HepG2 (cell line): Measurements from ENCODE around the gene PAIP1. TPM values are rescaled to one million over a fixed set of nuclear protein-coding genes. Genes with fewer than 3 reads are reported as not detected.

ENCODE experiments used
- CC2D1A ChIP-seq: sonication (generic); formaldehyde crosslinking; IDR thresholded peaks from 2 replicates; pipeline ENCODE4 v1.8.1; 2023; ENCODE audit warnings: mild to moderate bottlenecking, missing genetic modification reagents
- CCDC6 ChIP-seq: sonication (generic); formaldehyde crosslinking; IDR thresholded peaks from 2 replicates; pipeline ENCODE4 v1.8.1; 2022; ENCODE audit warnings: mild to moderate bottlenecking, missing genetic modification reagents, moderate library complexity
- GABPA ChIP-seq, 2 experiments: IDR thresholded peaks; 2 replicates each; pipeline ENCODE4 v1.6.1; 2011 to 2016; ENCODE audit warnings: low read depth in 2 of 2, low read length in 1 of 2, missing biosample characterization in 1 of 2, missing genetic modification characterization in 1 of 2
- NFATC3 ChIP-seq: sonication (generic); formaldehyde crosslinking; IDR thresholded peaks from 2 replicates; pipeline ENCODE4 v1.5.1; 2020; ENCODE audit warnings: mild to moderate bottlenecking, missing genetic modification reagents
- NFKB2 ChIP-seq: sonication (generic); formaldehyde crosslinking; IDR thresholded peaks from 2 replicates; pipeline ENCODE4 v1.4.0; 2020; ENCODE audit warnings: missing genetic modification reagents, borderline replicate concordance
- REPIN1 ChIP-seq: sonication (generic); formaldehyde crosslinking; IDR thresholded peaks from 2 replicates; pipeline ENCODE4 v1.8.0; 2022; ENCODE audit warnings: missing genetic modification reagents, low read depth, mild to moderate bottlenecking, borderline replicate concordance
- TAF1 ChIP-seq: sonication (generic); formaldehyde crosslinking; IDR thresholded peaks from 2 replicates; pipeline ENCODE4 v1.4.0; 2020; ENCODE audit warnings: missing genetic modification reagents
- TGIF2 ChIP-seq: IDR thresholded peaks from 2 replicates; pipeline ENCODE4 v1.6.1; 2016; ENCODE audit warnings: control low read depth, missing compliant biosample characterization
- ZNF451 ChIP-seq: sonication (generic); formaldehyde crosslinking; IDR thresholded peaks from 2 replicates; pipeline ENCODE4 v1.5.0; 2020; ENCODE audit warnings: mild to moderate bottlenecking, missing genetic modification reagents
- ZNF546 ChIP-seq: sonication (generic); formaldehyde crosslinking; conservative IDR thresholded peaks from 2 replicates; pipeline ENCODE4 v1.8.1; 2023; ENCODE audit warnings: mild to moderate bottlenecking, missing genetic modification reagents
- ZNF552 ChIP-seq: sonication (generic); formaldehyde crosslinking; IDR thresholded peaks from 2 replicates; pipeline ENCODE4 v1.9.0; 2022; ENCODE audit warnings: missing genetic modification reagents, mild to moderate bottlenecking, borderline replicate concordance
- ZNF598 ChIP-seq: sonication (generic); formaldehyde crosslinking; IDR thresholded peaks from 2 replicates; pipeline ENCODE4 v1.5.1; 2020; ENCODE audit warnings: mild to moderate bottlenecking, missing genetic modification reagents, borderline replicate concordance
- ZNF644 ChIP-seq: IDR thresholded peaks from 2 replicates; pipeline ENCODE4 v1.6.1; 2016; ENCODE audit warnings: low read depth
- ZNF670 ChIP-seq: sonication (generic); formaldehyde crosslinking; IDR thresholded peaks from 2 replicates; pipeline ENCODE4 v1.8.0; 2022; ENCODE audit warnings: mild to moderate bottlenecking, missing genetic modification reagents, borderline replicate concordance
- ZNF709 ChIP-seq: sonication (generic); formaldehyde crosslinking; IDR thresholded peaks from 2 replicates; pipeline ENCODE4 v1.5.0; 2020; ENCODE audit warnings: mild to moderate bottlenecking, missing genetic modification reagents
- ZNF790 ChIP-seq: sonication (generic); formaldehyde crosslinking; IDR thresholded peaks from 2 replicates; pipeline ENCODE4 v1.8.0; 2022; ENCODE audit warnings: missing genetic modification reagents, mild to moderate bottlenecking, borderline replicate concordance
- polyA plus RNA-seq, 8 experiments: library from polyadenylated mRNA; depleted of rRNA in 3 of 8; stranded (reverse) in 7 of 8; unstranded in 1 of 8; fragments of >200 nt; fragmentation: Illumina TruSeq in 4 of 8; extraction: Trizol in 4 of 8; gene quantifications; 2 replicates each; pipeline versions ENCODE4 v1.2.1 to v1.2.3, GENCODE V29; 2011 to 2016; ENCODE audit warnings: low read depth in 4 of 8, missing spikeins in 1 of 8, mixed read lengths in 1 of 8; ENCODE audit not compliant: insufficient read depth in 1 of 8
- total RNA-seq, 5 experiments: library from RNA; depleted of rRNA; stranded (reverse); fragments of >200 nt; fragmentation: Illumina TruSeq; extraction: Trizol; gene quantifications; 2 replicates each; pipeline ENCODE4 v1.2.3, GENCODE V29; 2016; ENCODE audit warnings: low read depth in 1 of 5
- TF ChIP-seq, protein P1 (sequence below): sonication (generic); formaldehyde crosslinking; IDR thresholded peaks from 2 replicates; pipeline ENCODE4 v1.5.0; 2020; ENCODE audit warnings: missing genetic modification reagents
- TF ChIP-seq, protein P2 (sequence below): sonication (generic); formaldehyde crosslinking; IDR thresholded peaks from 2 replicates; pipeline ENCODE4 v1.8.0; 2022; ENCODE audit warnings: missing genetic modification reagents, mild to moderate bottlenecking, inconsistent platforms, borderline replicate concordance
- TF ChIP-seq, protein P3 (sequence below): sonication (generic); formaldehyde crosslinking; IDR thresholded peaks from 2 replicates; pipeline ENCODE4 v1.4.0; 2020; ENCODE audit warnings: mild to moderate bottlenecking, missing genetic modification reagents
- TF ChIP-seq, protein P4 (sequence below): sonication (generic); formaldehyde crosslinking; IDR thresholded peaks from 2 replicates; pipeline ENCODE4 v1.8.1; 2022; ENCODE audit warnings: mild to moderate bottlenecking, missing genetic modification reagents

PAIP1 gene
- total and polyA plus RNA-seq, 2 of the 13 experiments (the other 11 are each of a cell fraction or from before 2014, with no cell fraction given) = 96.6 to 116 TPM

DNA sequence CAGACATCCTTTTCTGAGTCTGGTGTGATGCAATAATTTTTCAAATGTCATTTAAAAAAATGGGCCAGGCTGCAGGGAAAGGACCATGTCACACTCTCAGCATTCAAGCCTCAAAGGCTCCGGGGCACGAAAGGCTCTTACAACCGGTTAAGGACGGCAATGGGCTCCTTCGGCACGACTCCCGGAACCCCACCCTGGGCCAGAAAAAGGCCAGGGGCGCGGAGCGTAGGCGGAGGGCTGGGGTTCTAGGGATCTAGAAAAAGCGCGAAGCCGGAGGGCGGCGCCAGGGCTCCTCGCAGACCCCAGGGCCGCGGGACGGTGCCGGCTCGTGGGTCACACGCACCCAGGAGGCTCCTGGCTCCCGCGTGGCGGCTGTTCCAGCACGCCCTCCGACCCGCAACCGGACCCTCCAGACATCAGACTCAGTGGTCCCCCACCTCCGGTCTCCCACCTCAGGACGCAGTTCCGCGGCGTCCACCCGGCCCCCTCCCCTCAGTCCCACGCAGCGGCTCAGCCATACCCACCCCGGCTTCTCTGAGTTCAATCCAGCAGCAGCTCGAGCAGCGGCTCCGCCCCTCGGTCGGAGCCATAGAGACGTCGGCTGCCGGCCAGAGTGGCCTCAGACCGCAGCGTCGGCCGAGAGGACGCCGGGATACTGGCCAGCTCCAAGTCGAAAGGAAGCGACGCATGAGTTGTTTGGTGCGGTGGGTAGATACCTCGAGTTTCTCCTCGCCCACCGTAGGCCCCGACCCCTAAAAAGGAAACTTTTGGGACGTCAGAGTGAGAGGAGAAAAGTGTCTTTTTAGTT is 73.4 kb downstream of the PAIP1 start, which contains the start of gene TMEM267 (continued):
- TF ChIP-seq, protein P1, sequence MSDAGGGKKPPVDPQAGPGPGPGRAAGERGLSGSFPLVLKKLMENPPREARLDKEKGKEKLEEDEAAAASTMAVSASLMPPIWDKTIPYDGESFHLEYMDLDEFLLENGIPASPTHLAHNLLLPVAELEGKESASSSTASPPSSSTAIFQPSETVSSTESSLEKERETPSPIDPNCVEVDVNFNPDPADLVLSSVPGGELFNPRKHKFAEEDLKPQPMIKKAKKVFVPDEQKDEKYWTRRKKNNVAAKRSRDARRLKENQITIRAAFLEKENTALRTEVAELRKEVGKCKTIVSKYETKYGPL = 0 out of 2 replicates have a peak, but pooled peaks have one; percentile 55
- peak; percentile 88 for TF ChIP-seq TAF1 (CRISPR knock-in tag)
- TF ChIP-seq, protein P2, sequence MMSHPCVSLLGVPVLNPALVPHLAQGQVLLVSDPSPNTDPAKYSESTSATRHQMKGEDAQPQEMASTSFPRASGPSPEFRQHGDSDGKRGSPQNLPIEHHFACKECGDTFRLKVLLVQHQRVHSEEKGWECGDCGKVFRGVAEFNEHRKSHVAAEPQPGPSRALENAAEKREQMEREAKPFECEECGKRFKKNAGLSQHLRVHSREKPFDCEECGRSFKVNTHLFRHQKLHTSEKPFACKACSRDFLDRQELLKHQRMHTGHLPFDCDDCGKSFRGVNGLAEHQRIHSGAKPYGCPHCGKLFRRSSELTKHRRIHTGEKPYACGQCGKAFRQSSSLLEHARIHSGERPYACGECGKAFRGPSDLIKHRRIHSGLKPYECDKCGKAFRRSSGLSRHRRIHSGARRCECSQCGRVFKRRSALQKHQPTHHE (CRISPR knock-in tag) = peak; percentile 53; the same call in 1 of the 2 replicates
- TF ChIP-seq CCDC6 (CRISPR knock-in tag) = peak; percentile 71; the same call in 1 of the 2 replicates
- TF ChIP-seq NFATC3 (CRISPR knock-in tag) = 0 out of 2 replicates have a peak, but pooled peaks have one; percentile 15
- TF ChIP-seq, protein P3, sequence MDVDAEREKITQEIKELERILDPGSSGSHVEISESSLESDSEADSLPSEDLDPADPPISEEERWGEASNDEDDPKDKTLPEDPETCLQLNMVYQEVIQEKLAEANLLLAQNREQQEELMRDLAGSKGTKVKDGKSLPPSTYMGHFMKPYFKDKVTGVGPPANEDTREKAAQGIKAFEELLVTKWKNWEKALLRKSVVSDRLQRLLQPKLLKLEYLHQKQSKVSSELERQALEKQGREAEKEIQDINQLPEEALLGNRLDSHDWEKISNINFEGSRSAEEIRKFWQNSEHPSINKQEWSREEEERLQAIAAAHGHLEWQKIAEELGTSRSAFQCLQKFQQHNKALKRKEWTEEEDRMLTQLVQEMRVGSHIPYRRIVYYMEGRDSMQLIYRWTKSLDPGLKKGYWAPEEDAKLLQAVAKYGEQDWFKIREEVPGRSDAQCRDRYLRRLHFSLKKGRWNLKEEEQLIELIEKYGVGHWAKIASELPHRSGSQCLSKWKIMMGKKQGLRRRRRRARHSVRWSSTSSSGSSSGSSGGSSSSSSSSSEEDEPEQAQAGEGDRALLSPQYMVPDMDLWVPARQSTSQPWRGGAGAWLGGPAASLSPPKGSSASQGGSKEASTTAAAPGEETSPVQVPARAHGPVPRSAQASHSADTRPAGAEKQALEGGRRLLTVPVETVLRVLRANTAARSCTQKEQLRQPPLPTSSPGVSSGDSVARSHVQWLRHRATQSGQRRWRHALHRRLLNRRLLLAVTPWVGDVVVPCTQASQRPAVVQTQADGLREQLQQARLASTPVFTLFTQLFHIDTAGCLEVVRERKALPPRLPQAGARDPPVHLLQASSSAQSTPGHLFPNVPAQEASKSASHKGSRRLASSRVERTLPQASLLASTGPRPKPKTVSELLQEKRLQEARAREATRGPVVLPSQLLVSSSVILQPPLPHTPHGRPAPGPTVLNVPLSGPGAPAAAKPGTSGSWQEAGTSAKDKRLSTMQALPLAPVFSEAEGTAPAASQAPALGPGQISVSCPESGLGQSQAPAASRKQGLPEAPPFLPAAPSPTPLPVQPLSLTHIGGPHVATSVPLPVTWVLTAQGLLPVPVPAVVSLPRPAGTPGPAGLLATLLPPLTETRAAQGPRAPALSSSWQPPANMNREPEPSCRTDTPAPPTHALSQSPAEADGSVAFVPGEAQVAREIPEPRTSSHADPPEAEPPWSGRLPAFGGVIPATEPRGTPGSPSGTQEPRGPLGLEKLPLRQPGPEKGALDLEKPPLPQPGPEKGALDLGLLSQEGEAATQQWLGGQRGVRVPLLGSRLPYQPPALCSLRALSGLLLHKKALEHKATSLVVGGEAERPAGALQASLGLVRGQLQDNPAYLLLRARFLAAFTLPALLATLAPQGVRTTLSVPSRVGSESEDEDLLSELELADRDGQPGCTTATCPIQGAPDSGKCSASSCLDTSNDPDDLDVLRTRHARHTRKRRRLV (CRISPR knock-in tag) = peak; percentile 83; the same call in 1 of the 2 replicates
- 0 out of 2 replicates have a peak, but pooled peaks have one; percentile 36 for TF ChIP-seq ZNF709 (CRISPR knock-in tag)
- peak; percentile 62; the same call in 1 of the 2 replicates for TF ChIP-seq ZNF546
- peak; percentile 74; the same call in 1 of the 2 replicates for TF ChIP-seq ZNF451 (CRISPR knock-in tag)
- TF ChIP-seq ZNF644 (CRISPR knock-in tag) = no peak
- TF ChIP-seq CC2D1A (CRISPR knock-in tag) = 0 out of 2 replicates have a peak, but pooled peaks have one; percentile 17
- TF ChIP-seq NFKB2 = peak; percentile 79; the same call in 1 of the 2 replicates
- TF ChIP-seq, protein P4, sequence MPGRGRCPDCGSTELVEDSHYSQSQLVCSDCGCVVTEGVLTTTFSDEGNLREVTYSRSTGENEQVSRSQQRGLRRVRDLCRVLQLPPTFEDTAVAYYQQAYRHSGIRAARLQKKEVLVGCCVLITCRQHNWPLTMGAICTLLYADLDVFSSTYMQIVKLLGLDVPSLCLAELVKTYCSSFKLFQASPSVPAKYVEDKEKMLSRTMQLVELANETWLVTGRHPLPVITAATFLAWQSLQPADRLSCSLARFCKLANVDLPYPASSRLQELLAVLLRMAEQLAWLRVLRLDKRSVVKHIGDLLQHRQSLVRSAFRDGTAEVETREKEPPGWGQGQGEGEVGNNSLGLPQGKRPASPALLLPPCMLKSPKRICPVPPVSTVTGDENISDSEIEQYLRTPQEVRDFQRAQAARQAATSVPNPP (CRISPR knock-in tag) = peak; percentile 60; the same call in 1 of the 2 replicates
- TF ChIP-seq GABPA (IDR thresholded peaks at IDR 0.05; ENCODE audit: low read depth, low read length) = peak; percentile 26
- TF ChIP-seq GABPA (CRISPR knock-in tag; IDR thresholded peaks at IDR 0.05; ENCODE audit: low read depth) = peak; percentile 79
- peak; percentile 75; the same call in 1 of the 2 replicates for TF ChIP-seq ZNF598 (CRISPR knock-in tag)
- TF ChIP-seq TGIF2 = no peak
- TF ChIP-seq REPIN1 (CRISPR knock-in tag) = 0 out of 2 replicates have a peak, but pooled peaks have one; percentile 17
- TF ChIP-seq ZNF552 = no peak
- peak; percentile 23; the same call in 1 of the 2 replicates for TF ChIP-seq ZNF670
- TF ChIP-seq ZNF790 = peak; percentile 79; the same call in 1 of the 2 replicates
